Activated CD4-positive, alpha-beta T cell treated with anti-CD3 and anti-CD28 coated beads for 24 hours (primary cell): Measurements from ENCODE around the gene TTLL12.

Experiments used
- DNase-seq, 2 donors: peaks; one replicate each; pipeline ENCODE4 v3.0.0-alpha.2; 2020; ENCODE audit warnings: low read depth in 2 of 2

Gene TTLL12

DNA sequence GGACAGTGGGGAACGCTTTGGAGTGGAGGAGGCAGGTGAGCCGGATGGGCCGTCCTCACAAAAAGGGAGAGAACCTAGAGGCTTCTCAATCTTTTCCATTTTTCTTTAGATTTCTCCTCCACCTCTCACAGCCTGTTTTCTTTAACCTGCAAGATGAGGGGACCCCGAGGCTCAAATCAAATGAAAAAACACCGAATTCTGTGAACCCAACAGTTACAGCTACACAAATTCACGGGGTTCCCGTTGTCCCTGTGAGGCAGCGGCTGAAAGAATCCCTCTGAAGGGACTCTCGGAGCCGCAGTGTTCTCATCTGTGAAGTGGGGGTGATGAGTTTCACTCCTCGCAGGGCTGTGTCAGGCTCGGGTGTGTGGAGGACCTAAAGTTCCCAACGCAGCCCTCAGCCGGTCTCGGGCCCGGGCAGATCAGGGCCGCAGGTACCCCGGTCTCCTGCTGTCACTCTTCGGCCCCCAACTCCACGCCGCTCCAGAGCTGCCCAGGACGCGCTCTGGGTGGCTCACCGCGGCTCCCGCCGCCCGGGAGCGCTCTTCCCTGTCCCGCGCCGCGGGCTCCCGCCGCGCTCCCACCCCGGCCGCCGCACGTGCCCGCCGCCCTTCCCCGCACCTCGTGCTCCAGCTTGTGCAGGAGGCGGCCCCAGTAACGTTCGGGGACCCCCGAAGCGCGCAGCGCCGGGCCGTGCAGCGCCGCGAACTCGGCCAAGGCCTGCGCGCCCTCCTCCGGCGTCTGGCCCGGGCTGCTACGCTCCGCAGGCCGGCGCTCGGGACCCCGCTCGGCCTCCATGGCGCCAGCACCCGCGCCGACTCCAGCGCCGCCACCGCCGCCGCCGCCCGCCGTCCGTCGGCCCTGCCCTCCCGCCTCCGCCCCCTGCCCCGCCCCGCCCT, at the start of gene TTLL12:
Gene TTLL12, minus strand, starts transcription at position 863 of the 899 bp plus-strand sequence. Its CDS starts 65 bp downstream, at position 798.
- peak; percentile 20 to 25 for DNase-seq

- DNase-seq: no peak
These were observed 48.8 kb upstream of the TTLL12 start for GRCh38 chr22:43235445-43236409.

DNA sequence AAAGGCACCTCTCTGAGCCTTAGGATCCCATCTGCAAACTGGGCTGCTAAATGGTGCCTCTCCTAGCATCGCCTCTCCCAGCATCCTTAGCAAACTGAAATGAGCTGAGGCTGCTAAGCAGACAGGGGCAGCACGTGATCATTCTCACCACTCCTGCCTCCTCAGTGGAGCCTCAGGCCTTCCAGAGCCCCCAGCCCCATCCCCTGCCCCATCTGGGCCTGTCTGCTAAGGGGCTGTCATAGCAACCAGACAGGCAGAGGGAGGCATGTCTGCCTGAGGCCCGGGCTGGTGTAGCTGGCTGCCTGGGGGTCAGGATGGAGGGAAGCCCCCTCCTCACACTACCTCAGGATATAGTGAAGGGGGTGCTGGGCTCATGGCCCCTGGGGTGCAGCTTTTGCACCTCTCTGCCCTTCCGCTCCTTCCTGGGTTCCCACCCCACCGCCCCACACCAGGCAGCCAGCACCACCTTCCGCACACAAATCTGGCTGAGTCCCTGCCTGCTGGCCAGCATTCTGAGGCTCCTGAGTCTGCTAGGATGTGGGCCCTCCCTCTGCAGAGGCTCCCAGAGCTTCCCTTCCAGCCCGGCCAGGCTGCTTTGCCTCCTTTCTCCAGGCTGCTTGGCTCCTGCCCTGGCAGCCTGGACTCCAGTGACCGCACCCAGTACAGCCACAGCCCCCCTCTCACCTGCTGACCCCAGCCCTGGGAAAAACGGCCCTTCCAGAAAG, 47.5 kb upstream of the TTLL12 start:
- DNase-seq: no peak

- DNase-seq: no peak
These were observed 46.6 kb upstream of the TTLL12 start for GRCh38 chr22:43233529-43233928.

GRCh38 chr22:43232445-43232844, 45.5 kb upstream of the TTLL12 start:
- DNase-seq: no peak

DNA sequence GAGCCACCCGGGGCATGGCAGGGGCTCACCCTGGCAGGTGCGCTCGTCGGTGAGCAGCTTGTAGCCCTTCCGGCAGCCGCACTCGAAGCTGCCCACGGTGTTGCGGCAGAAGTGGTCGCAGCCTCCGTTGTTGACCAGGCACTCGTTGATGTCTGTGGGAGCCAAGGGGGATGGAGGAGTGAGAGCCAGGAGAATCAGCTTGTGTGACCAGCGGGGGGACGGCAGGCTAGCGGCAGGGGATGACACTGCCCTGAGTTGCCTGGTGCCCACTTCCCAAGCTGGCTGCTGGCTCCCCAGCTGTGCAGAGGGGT, 44.7 kb upstream of the TTLL12 start:
- no peak for DNase-seq

DNA sequence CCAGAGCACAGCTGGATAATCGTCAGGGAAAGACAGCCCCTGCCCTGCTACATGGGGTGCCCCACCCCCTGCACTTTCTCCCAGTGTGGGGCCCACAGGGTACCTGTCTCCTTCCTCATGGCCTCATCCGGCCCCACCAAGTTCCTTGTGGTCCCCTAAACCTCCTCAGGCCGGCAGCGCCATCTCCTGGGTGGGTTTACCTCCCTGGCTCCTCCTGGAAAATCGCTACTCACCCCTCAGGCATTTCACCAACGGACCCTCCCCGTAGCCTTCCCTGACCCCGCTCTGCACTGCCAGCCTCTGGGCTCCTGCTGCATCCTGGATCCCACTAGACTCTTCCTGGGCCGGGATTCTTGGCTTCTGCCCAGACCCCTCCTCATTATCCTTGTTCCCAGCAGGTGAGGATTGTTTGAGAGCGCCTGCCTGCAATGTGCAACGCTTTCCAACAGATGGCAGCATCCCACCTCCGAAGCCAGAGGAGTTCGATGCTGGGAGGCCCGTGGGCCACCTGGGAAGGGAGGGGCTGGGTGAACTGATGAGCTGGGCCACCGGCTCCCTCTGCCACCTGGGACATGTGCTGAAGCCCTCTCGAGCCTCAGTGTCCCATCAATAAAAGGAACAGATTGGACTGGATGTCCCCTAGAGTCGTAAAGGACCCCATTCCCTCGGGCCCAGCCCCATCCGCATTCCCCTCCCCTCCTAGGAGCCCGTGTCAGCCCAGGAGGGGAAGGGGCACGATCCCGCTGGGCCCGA, 44.2 kb upstream of the TTLL12 start:
- DNase-seq: peak; percentile 48 to 64

- DNase-seq: no peak
These were observed 43.6 kb upstream of the TTLL12 start for GRCh38 chr22:43230571-43230970.

DNA sequence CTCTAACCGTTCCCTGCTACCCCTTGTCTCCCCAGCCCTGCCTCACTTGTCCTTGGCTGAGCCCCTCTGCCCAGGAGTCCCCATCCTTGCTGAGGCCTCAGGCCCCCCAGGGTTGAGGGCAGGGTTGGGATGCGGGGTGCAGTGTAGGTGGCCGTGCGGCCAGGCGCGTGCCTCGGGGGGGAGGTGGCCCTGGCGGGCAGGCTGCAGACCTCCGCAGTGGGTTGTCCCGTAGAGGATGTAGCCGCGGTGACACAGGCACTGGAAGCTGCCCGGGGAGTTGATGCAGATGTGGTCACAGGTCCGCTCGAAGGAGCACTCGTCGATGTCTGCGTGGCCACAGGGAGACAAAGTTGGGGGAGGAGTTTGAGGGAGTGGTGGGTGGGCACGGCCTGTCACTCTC, 41.9 kb upstream of the TTLL12 start:
- no peak for DNase-seq

- DNase-seq: no peak
These were observed 41.4 kb upstream of the TTLL12 start for GRCh38 chr22:43228330-43228729.

- no peak for DNase-seq
These were observed 40.3 kb upstream of the TTLL12 start for GRCh38 chr22:43227239-43227630.

- no peak for DNase-seq
These were observed 39.7 kb upstream of the TTLL12 start for GRCh38 chr22:43226377-43227238.

DNA sequence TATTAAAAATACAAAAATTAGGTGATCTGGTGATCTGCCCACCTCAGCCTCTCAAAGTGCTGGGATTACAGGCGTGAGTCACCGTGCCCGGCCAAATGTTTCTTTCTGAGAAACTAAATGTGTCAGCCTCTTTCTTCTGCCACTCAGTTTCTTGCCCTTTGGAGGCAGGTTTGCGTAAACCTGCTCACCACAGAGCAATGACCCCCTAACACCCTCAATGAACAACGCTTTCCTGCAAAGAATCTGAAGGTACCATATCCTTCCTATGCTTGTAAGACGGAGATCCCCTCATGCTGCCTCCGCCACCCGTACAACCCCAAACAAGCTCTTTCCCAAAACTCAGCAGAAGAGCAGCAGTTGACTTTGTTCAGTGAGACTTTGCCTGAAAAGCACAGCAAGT, 38.7 kb upstream of the TTLL12 start:
- DNase-seq: no peak

GRCh38 chr22:43222987-43223386, 36.1 kb upstream of the TTLL12 start:
- no peak for DNase-seq

DNA sequence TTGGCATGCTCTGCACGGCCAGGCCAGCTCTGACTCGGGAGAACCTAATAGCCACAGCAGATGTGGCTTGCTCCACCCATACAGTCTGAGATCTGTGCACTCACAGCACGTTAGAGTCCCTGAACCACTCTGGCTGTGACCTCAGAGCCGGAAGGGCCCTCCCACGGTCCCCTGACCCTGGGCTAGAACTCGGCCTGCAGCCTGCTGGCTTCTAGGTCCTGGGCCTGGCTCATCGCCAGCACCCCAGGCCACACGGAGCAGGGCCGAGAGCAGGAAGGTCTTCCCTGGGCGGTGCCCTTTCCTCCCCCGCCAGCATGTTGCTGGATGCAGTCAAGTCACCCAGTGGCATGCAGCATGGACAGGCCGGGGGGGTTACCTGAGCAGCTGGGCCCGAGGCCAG, 35.3 kb upstream of the TTLL12 start:
- DNase-seq: no peak

DNA sequence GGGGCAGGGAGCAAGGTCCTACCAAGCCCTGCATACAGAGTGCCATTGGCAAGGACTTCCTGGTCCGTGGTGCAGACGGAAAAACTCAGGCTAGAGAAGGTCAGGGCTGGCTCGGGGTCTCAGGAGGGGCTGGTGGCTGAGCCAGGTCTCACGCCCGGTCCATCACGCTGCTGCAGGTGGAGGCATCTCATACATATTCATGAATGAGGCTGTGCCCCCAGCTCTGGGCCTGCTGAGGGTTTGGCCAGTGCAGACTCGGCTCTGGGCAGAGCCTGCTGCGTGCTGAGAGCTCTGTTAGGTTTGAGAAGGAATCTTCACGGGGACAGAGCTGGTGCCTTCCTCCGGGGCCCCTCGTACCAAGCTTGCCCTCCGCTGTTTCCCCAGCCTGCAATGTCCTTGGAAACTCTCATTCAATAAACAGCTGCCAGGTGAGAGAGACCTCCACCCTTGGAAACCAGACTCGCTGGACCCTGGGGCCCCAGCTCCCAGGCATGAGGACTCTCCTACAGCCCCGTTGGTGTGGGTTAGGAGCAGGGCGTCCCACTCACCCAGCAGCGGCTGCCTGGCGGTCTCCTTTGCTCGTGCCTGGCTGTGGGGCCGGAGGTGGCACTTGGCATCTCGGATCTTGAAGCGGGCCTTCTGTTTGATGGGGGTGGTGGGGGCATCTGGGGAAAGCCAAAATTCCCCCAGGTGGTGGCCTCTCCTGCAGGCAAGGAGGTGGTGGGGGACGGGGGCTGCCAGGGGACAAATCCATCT, 33.9 kb upstream of the TTLL12 start:
- DNase-seq: no peak

- DNase-seq: no peak
These were observed 31.9 kb upstream of the TTLL12 start for GRCh38 chr22:43218786-43219185.

DNA sequence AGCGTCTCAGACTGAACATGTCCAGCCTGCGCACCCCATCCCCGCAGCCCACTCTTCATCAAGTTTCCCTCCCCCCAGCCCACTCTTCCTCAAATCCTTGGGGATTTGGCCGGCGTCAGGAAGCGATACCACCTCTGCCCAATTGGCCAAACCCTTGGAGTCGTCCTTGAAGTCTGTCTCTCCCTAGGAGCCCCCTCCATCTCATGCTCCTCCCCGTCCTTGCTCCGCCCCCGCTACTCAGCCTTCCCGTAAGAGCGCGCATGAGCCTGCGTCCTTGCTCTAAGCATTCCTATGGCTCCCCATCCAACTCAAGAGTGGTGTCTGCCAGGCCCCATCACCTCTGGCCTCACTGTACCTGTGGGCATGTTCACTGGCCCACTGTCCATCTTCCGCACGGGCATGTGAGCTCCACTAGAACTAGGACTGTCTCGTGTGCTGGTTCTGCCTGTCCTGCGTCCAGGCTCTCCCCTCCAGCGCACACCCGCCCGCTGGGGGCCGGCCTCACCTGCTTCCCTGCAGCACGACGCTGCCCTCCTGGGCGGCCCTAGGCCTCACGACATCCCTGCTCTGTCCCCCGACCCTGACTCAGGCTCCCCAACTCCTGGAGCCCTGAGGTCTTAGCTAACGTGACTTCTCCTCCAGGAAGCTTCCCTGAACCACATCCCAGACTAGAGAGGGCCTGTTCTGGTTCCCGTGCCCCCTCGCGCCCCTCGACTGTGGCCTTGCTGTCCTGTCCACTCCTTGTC, 30.5 kb upstream of the TTLL12 start:
- DNase-seq: no peak

- DNase-seq: no peak
These were observed 29.8 kb upstream of the TTLL12 start for GRCh38 chr22:43216738-43217137.
